ENCODE measurements around the gene STARD3. TPM values are rescaled to one million over a fixed set of nuclear protein-coding genes. Genes with fewer than 3 reads are reported as not detected.

The STARD3 gene
- total and polyA plus RNA-seq, 2 of the 13 experiments (the other 11 are each of a cell fraction or from before 2014, with no cell fraction given) = 34.6 to 100 TPM

- TF ChIP-seq RARA (CRISPR knock-in tag; IDR thresholded peaks at IDR 0.05) (no peak), RNF2 (conservative IDR thresholded peaks at IDR 0.05; ENCODE audit: low read depth) (no peak), ISX (CRISPR knock-in tag; conservative IDR thresholded peaks at IDR 0.05) (no peak), KIAA2018 (CRISPR knock-in tag; IDR thresholded peaks at IDR 0.05; ENCODE audit: borderline replicate concordance) (no peak), TOE1 (CRISPR knock-in tag; IDR thresholded peaks at IDR 0.05) (no peak), CREB3 (CRISPR knock-in tag; IDR thresholded peaks at IDR 0.05) (no peak), KDM5B (CRISPR knock-in tag; IDR thresholded peaks at IDR 0.05; ENCODE audit: borderline replicate concordance) (no peak), KLF16 (CRISPR knock-in tag; IDR thresholded peaks at IDR 0.05) (peak in 1 of 2 experiments; percentile 23; a peak in 1 of 4 replicates), ARID3A (IDR thresholded peaks at IDR 0.05; ENCODE audit: low read depth, low read length) (no peak), ZC3H13 (CRISPR knock-in tag; IDR thresholded peaks at IDR 0.05) (no peak; the same call in 1 of the 2 replicates), GLI4 (CRISPR knock-in tag; IDR thresholded peaks at IDR 0.05; ENCODE audit: borderline replicate concordance) (no peak), ZNF687 (CRISPR knock-in tag; IDR thresholded peaks at IDR 0.05) (peak; percentile 50; the same call in 1 of the 2 replicates), FOXK1 (CRISPR knock-in tag; IDR thresholded peaks at IDR 0.05; ENCODE audit: borderline replicate concordance, low read depth) (no peak), ZNF546 (CRISPR knock-in tag; conservative IDR thresholded peaks at IDR 0.05) (no peak), SIX4 (CRISPR knock-in tag; IDR thresholded peaks at IDR 0.05) (no peak), MATR3 (CRISPR knock-in tag; IDR thresholded peaks at IDR 0.05) (no peak)
Observed at GRCh38 chr17:39699818-39700147, 62.8 kb downstream of the STARD3 start, which contains the start of gene ERBB2 (continued).

Measured in HepG2 (cell line).